Ovary (tissue), 3 donors: ENCODE results near the gene CAMKK2.

ENCODE experiments used
- POLR2A ChIP-seq: fragments of 450-650 bp; IDR thresholded peaks from one replicate; pipeline ENCODE4 v1.6.1; 2017; ENCODE audit warnings: antibody characterized with exemption, mild to moderate bottlenecking, moderate library complexity
- TF ChIP-seq, protein P1 (sequence below), 3 donors: fragments of 450-650 bp in 2 of 3; fragments of 200-600 bp in 1 of 3; IDR thresholded peaks; one replicate each; pipeline versions ENCODE4 v1.5.1 to v1.8.0; 2016 to 2022; ENCODE audit warnings: antibody characterized with exemption in 3 of 3, mild to moderate bottlenecking in 1 of 3
- donor health status: DM: no; HTN: no; CAD: no.

DNA sequence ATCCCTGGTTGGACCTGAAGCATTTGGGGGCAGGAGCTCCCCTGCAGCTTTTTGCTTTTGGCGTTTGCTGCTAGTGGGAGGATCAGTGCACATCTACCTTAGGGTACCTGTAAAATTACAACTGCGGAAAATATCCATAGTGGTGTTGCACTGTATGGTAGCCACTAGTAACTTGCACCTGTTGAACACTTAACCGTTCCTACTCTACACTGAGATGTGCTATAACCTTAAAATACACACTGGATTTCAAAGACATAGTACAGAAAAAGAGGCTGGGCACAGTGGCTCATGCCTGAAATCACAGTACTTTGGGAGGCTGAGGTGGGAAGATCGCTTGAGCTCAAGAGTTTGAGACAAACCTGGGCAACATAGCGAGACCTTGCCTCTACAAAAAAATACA lies 83.6 kb downstream of the CAMKK2 start:
- TF ChIP-seq, protein P1, sequence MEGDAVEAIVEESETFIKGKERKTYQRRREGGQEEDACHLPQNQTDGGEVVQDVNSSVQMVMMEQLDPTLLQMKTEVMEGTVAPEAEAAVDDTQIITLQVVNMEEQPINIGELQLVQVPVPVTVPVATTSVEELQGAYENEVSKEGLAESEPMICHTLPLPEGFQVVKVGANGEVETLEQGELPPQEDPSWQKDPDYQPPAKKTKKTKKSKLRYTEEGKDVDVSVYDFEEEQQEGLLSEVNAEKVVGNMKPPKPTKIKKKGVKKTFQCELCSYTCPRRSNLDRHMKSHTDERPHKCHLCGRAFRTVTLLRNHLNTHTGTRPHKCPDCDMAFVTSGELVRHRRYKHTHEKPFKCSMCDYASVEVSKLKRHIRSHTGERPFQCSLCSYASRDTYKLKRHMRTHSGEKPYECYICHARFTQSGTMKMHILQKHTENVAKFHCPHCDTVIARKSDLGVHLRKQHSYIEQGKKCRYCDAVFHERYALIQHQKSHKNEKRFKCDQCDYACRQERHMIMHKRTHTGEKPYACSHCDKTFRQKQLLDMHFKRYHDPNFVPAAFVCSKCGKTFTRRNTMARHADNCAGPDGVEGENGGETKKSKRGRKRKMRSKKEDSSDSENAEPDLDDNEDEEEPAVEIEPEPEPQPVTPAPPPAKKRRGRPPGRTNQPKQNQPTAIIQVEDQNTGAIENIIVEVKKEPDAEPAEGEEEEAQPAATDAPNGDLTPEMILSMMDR (IDR thresholded peaks at IDR 0.05), result no peak
- TF ChIP-seq POLR2A, result no peak
